ENCODE data around the gene MEGF6.

- TF ChIP-seq MAZ (CRISPR knock-in tag; conservative IDR thresholded peaks at IDR 0.05 in 1 of 2, IDR thresholded peaks at IDR 0.05 in 1 of 2) (no peak), BHLHE40 (IDR thresholded peaks at IDR 0.05; ENCODE audit: low read length) (no peak), ZBTB33 (CRISPR knock-in tag; IDR thresholded peaks at IDR 0.05) (no peak), CTCF (IDR thresholded peaks at IDR 0.05 in 2 of 3, conservative IDR thresholded peaks at IDR 0.05 in 1 of 3; ENCODE audit: insufficient read depth in 2 of 3, low read depth in 1 of 3, low read length in 3 of 3) (no peak), ZNF274 (IDR thresholded peaks at IDR 0.05; ENCODE audit: borderline replicate concordance, low read depth, low read length) (no peak), CEBPG (CRISPR knock-in tag; IDR thresholded peaks at IDR 0.05) (no peak), CEBPG (tag; conservative IDR thresholded peaks at IDR 0.05 in 1 of 2, IDR thresholded peaks at IDR 0.05 in 1 of 2) (no peak), ZNF282 (CRISPR knock-in tag; IDR thresholded peaks at IDR 0.05) (no peak), MLX (CRISPR knock-in tag; conservative IDR thresholded peaks at IDR 0.05) (no peak), FOXA1 (IDR thresholded peaks at IDR 0.05; ENCODE audit: borderline replicate concordance) (no peak), ZNF239 (CRISPR knock-in tag; IDR thresholded peaks at IDR 0.05) (no peak)
Observed at GRCh38 chr1:3563610-3564009, 47.7 kb downstream of the MEGF6 start.

All from K562 (cell line).